A549 (cell line): ENCODE data around the gene ADAMTSL5. TPM values are rescaled to one million over a fixed set of nuclear protein-coding genes. Genes with fewer than 3 reads are reported as not detected.

Source experiments
- ATAC-seq, 2 experiments: fragments of 200-7000 bp in 1 of 2; fragments of >200 bp in 1 of 2; cut with Nextera tagmentation in 1 of 2; cut with Tn5 transposase in 1 of 2; 3 replicates each; pipeline versions ENCODE4 v1.8.0 to v1.9.1; 2018 to 2020; ENCODE audit warnings: mild to moderate bottlenecking in 1 of 2, moderate library complexity in 1 of 2
- CTCF ChIA-PET: fragments of 300-600 bp; sonication (Branson Sonifier 250); formaldehyde crosslinking; extraction: SDS; loops from one replicate; lab custom pipeline; 2021; ENCODE audit warnings: antibody characterized with exemption, inconsistent platforms; lab: Yijun Ruan, JAX
- POLR2A ChIA-PET: fragments of 350-600 bp; formaldehyde crosslinking; extraction: SDS; loops from one replicate; lab custom pipeline; 2021; ENCODE audit warnings: antibody characterized with exemption, inconsistent platforms; lab: Yijun Ruan, JAX
- DNase-seq, 2 experiments: peaks; one replicate each; pipeline versions ENCODE4 v3.0.0 to v3.0.0-alpha.2; 2011 to 2016; ENCODE audit warnings: low read depth in 1 of 2, low spot score in 1 of 2
- FAIRE-seq: peaks from 2 replicates; lab custom pipeline; 2011; peaks lifted over from hg19 to GRCh38; lab: Jason Lieb, UNC
- H3K27ac ChIP-seq, 2 experiments: fragments of >200 bp; sonication (Bioruptor Twin); formaldehyde crosslinking; 3 replicates each; pipeline ENCODE4 v1.5.1; 2016 to 2017
- H3K4me1 ChIP-seq: fragments of >200 bp; sonication (Bioruptor Twin); formaldehyde crosslinking; 3 replicates; pipeline ENCODE4 v1.6.1; 2016
- H3K4me2 ChIP-seq: fragments of >200 bp; sonication (Bioruptor Twin); formaldehyde crosslinking; 3 replicates; pipeline ENCODE4 v1.6.1; 2016
- H3K4me3 ChIP-seq: fragments of >200 bp; sonication (Bioruptor Twin); formaldehyde crosslinking; 3 replicates; pipeline ENCODE4 v1.5.1; 2016
- H3K9me3 ChIP-seq: fragments of >200 bp; sonication (Bioruptor Twin); formaldehyde crosslinking; 3 replicates; pipeline ENCODE4 v1.6.1; 2016
- CHD2 ChIP-seq: fragments of 150-350 bp; IDR thresholded peaks from 2 replicates; pipeline ENCODE4 v1.6.1; 2014; ENCODE audit warnings: low read length; ENCODE audit not compliant: partially characterized antibody
- EHMT2 ChIP-seq: fragments of 200-600 bp; sonication (generic); IDR thresholded peaks from 2 replicates; pipeline ENCODE4 v1.6.1; 2016; ENCODE audit warnings: antibody characterized with exemption, low read depth, mild to moderate bottlenecking, moderate library complexity
- FOSB ChIP-seq: fragments of 250-450 bp; sonication (Bioruptor Pico); IDR thresholded peaks from 2 replicates; pipeline ENCODE4 v1.5.0; 2020; ENCODE audit warnings: mild to moderate bottlenecking, moderate library complexity
- HES2 ChIP-seq: fragments of >200 bp; sonication (Bioruptor Twin); formaldehyde crosslinking; IDR thresholded peaks from 2 replicates; pipeline ENCODE4 v1.6.1; 2016
- HMGXB4 ChIP-seq: fragments of 250-450 bp; sonication (Bioruptor Pico); IDR thresholded peaks from 2 replicates; pipeline ENCODE4 v1.5.0; 2021; ENCODE audit warnings: mild to moderate bottlenecking, moderate library complexity, borderline replicate concordance
- HOXB5 ChIP-seq: fragments of 250-450 bp; sonication (Bioruptor Pico); IDR thresholded peaks from 2 replicates; pipeline ENCODE4 v1.5.0; 2020; ENCODE audit warnings: mild to moderate bottlenecking, moderate library complexity
- MAFK ChIP-seq: fragments of 450-650 bp; IDR thresholded peaks from 2 replicates; pipeline ENCODE4 v1.6.1; 2014; ENCODE audit not compliant: partially characterized antibody
- RCOR1 ChIP-seq: fragments of 150-350 bp; IDR thresholded peaks from 2 replicates; pipeline ENCODE4 v1.6.1; 2014; ENCODE audit warnings: antibody characterized with exemption, low read length, low read depth
- SMC3 ChIP-seq: fragments of >200 bp; sonication (Bioruptor Twin); formaldehyde crosslinking; IDR thresholded peaks from 3 replicates; pipeline ENCODE4 v1.6.1; 2018; ENCODE audit warnings: inconsistent platforms
- WGBS: methylation state at CpG from one replicate; pipeline ENCODE4 v1.1.6; 2017; ENCODE audit errors: missing lambda C conversion rate; 5-methylcytosine and 5-hydroxymethylcytosine counted together
- polyA plus RNA-seq, 4 experiments: library from polyadenylated mRNA; depleted of rRNA in 3 of 4; stranded (reverse); fragments of >200 nt; fragmentation: RNase III in 1 of 4; extraction: RNeasy Plus Mini Kit Qiagen cat#74134 plus additional on column Dnase treatment in 1 of 4; gene quantifications; 2 replicates in 3 of 4; 3 replicates in 1 of 4; pipeline ENCODE4 v1.2.3, GENCODE V29; 2011 to 2017

The ADAMTSL5 gene
- polyA plus RNA-seq, 2 of the 4 experiments (the other 2 are of a cell fraction): 1.4 to 3.0 TPM

GRCh38 chr19:1455336-1456120, 57.3 kb downstream of the ADAMTSL5 start:
- Histone ChIP-seq H3K4me1 (peaks cover 10% of the 10 kb centered on the region; the same call in 2 of the 3 replicates), H3K4me3 (no peak overlapping the region), H3K9me3 (no peaks in the 10 kb centered on the region), H3K27ac (no peak overlapping the region), H3K4me2 (peak overlapping the region; percentile 59)
- DNase-seq: peak; percentile 56 to 88
- FAIRE-seq: no peak
- POLR2A ChIA-PET: interaction anchor here (0.8 kb wide), 1 partner anchor 35 kb away, joined by 4 read pairs; the partner anchor contains the start of gene REEP6
- CTCF ChIA-PET: interaction anchor here (0.6 to 4.4 kb wide), 4 partner anchors 11 to 59 kb away, joined by 3 to 34 read pairs (median 7); no protein-coding TSS in a partner anchor
- peak; percentile 42 to 66; a peak in 5 of 6 replicates for ATAC-seq
- 33% methylated on average over 32 of the region's 42 CpGs for WGBS
- TF ChIP-seq EHMT2 (no peak), HOXB5 (CRISPR knock-in tag) (no peak), MAFK (no peak), HMGXB4 (CRISPR knock-in tag) (no peak), CHD2 (no peak), SMC3 (no peak), RCOR1 (no peak), FOSB (CRISPR knock-in tag) (no peak), HES2 (no peak)

Other genes starting within 250 kb of the ADAMTSL5 start
- 92.4 and 151 TPM in 2 replicates for gene CIRBP, start 243.7 kb downstream of the ADAMTSL5 start, polyA plus RNA-seq (2011; rRNA removed)
- 178 to 201 TPM (median 189 TPM) in 3 replicates for gene CIRBP, start 243.7 kb downstream of the ADAMTSL5 start, polyA plus RNA-seq (2017; fragmentation: RNase III; extraction: RNeasy Plus Mini Kit Qiagen cat#74134 plus additional on column Dnase treatment)
- 22.7 and 24.8 TPM in 2 replicates for gene FAM174C, start 237.5 kb downstream of the ADAMTSL5 start, polyA plus RNA-seq (2011; rRNA removed)
- 35.6 to 37.6 TPM (median 37.1 TPM) in 3 replicates for gene FAM174C, start 237.5 kb downstream of the ADAMTSL5 start, polyA plus RNA-seq (2017; fragmentation: RNase III; extraction: RNeasy Plus Mini Kit Qiagen cat#74134 plus additional on column Dnase treatment)
- 0.16 and 0.24 TPM in 2 replicates for gene EFNA2, start 227.1 kb downstream of the ADAMTSL5 start, polyA plus RNA-seq (2011; rRNA removed)
- 0.84 to 1.3 TPM (median 1.2 TPM) in 3 replicates for gene EFNA2, start 227.1 kb downstream of the ADAMTSL5 start, polyA plus RNA-seq (2017; fragmentation: RNase III; extraction: RNeasy Plus Mini Kit Qiagen cat#74134 plus additional on column Dnase treatment)
- 18.6 and 19.3 TPM in 2 replicates for gene NDUFS7, start 129.1 kb downstream of the ADAMTSL5 start, polyA plus RNA-seq (2011; rRNA removed)
- 68.4 to 72.8 TPM (median 68.9 TPM) in 3 replicates for gene NDUFS7, start 129.1 kb downstream of the ADAMTSL5 start, polyA plus RNA-seq (2017; fragmentation: RNase III; extraction: RNeasy Plus Mini Kit Qiagen cat#74134 plus additional on column Dnase treatment)
- 11.3 and 13.6 TPM in 2 replicates for gene GAMT, start 111.5 kb downstream of the ADAMTSL5 start, polyA plus RNA-seq (2011; rRNA removed)
- 24.7 to 26.0 TPM (median 25.7 TPM) in 3 replicates for gene GAMT, start 111.5 kb downstream of the ADAMTSL5 start, polyA plus RNA-seq (2017; fragmentation: RNase III; extraction: RNeasy Plus Mini Kit Qiagen cat#74134 plus additional on column Dnase treatment)
- gene DAZAP1, start 105.4 kb downstream of the ADAMTSL5 start, polyA plus RNA-seq (2011; rRNA removed): 47.8 and 58.9 TPM in 2 replicates
- 86.3 to 87.7 TPM (median 86.5 TPM) in 3 replicates for gene DAZAP1, start 105.4 kb downstream of the ADAMTSL5 start, polyA plus RNA-seq (2017; fragmentation: RNase III; extraction: RNeasy Plus Mini Kit Qiagen cat#74134 plus additional on column Dnase treatment)
- gene RPS15, start 74.6 kb downstream of the ADAMTSL5 start, polyA plus RNA-seq (2011; rRNA removed): 485 and 525 TPM in 2 replicates
- 1,370 to 1,458 TPM (median 1,378 TPM) in 3 replicates for gene RPS15, start 74.6 kb downstream of the ADAMTSL5 start, polyA plus RNA-seq (2017; fragmentation: RNase III; extraction: RNeasy Plus Mini Kit Qiagen cat#74134 plus additional on column Dnase treatment)
- 0.32 and 0.36 TPM in 2 replicates for gene APC2, start 62.9 kb downstream of the ADAMTSL5 start, polyA plus RNA-seq (2011; rRNA removed)
- gene APC2, start 62.9 kb downstream of the ADAMTSL5 start, polyA plus RNA-seq (2017; fragmentation: RNase III; extraction: RNeasy Plus Mini Kit Qiagen cat#74134 plus additional on column Dnase treatment): 1.3 to 1.6 TPM (median 1.6 TPM) in 3 replicates
- gene C19orf25, start 33.8 kb downstream of the ADAMTSL5 start, polyA plus RNA-seq (2011; rRNA removed): 6.5 and 8.2 TPM in 2 replicates
- gene C19orf25, start 33.8 kb downstream of the ADAMTSL5 start, polyA plus RNA-seq (2017; fragmentation: RNase III; extraction: RNeasy Plus Mini Kit Qiagen cat#74134 plus additional on column Dnase treatment): 17.1 to 20.7 TPM (median 18.9 TPM) in 3 replicates
- 0.76 and 1.0 TPM in 2 replicates for gene PCSK4, start 22.7 kb downstream of the ADAMTSL5 start, polyA plus RNA-seq (2011; rRNA removed)
- 1.2 to 3.7 TPM (median 2.1 TPM) in 3 replicates for gene PCSK4, start 22.7 kb downstream of the ADAMTSL5 start, polyA plus RNA-seq (2017; fragmentation: RNase III; extraction: RNeasy Plus Mini Kit Qiagen cat#74134 plus additional on column Dnase treatment)
- gene REEP6, start 21.8 kb downstream of the ADAMTSL5 start, polyA plus RNA-seq (2011; rRNA removed): 1.5 and 1.8 TPM in 2 replicates
- gene REEP6, start 21.8 kb downstream of the ADAMTSL5 start, polyA plus RNA-seq (2017; fragmentation: RNase III; extraction: RNeasy Plus Mini Kit Qiagen cat#74134 plus additional on column Dnase treatment): 3.6 to 4.8 TPM (median 4.3 TPM) in 3 replicates
- not detected in 2 replicates for gene PLK5, start 11.1 kb upstream of the ADAMTSL5 start, polyA plus RNA-seq (2011; rRNA removed)
- gene PLK5, start 11.1 kb upstream of the ADAMTSL5 start, polyA plus RNA-seq (2017; fragmentation: RNase III; extraction: RNeasy Plus Mini Kit Qiagen cat#74134 plus additional on column Dnase treatment): not detected in 3 replicates
- 1.4 and 2.1 TPM in 2 replicates for gene MEX3D, start 55.3 kb upstream of the ADAMTSL5 start, polyA plus RNA-seq (2011; rRNA removed)
- 6.6 to 7.5 TPM (median 7.1 TPM) in 3 replicates for gene MEX3D, start 55.3 kb upstream of the ADAMTSL5 start, polyA plus RNA-seq (2017; fragmentation: RNase III; extraction: RNeasy Plus Mini Kit Qiagen cat#74134 plus additional on column Dnase treatment)
- gene MBD3, start 79.8 kb upstream of the ADAMTSL5 start, polyA plus RNA-seq (2011; rRNA removed): 22.7 and 23.3 TPM in 2 replicates
- 35.1 to 41.4 TPM (median 39.2 TPM) in 3 replicates for gene MBD3, start 79.8 kb upstream of the ADAMTSL5 start, polyA plus RNA-seq (2017; fragmentation: RNase III; extraction: RNeasy Plus Mini Kit Qiagen cat#74134 plus additional on column Dnase treatment)
- 111 and 136 TPM in 2 replicates for gene UQCR11, start 92.4 kb upstream of the ADAMTSL5 start, polyA plus RNA-seq (2011; rRNA removed)
- gene UQCR11, start 92.4 kb upstream of the ADAMTSL5 start, polyA plus RNA-seq (2017; fragmentation: RNase III; extraction: RNeasy Plus Mini Kit Qiagen cat#74134 plus additional on column Dnase treatment): 152 to 167 TPM (median 159 TPM) in 3 replicates
- 21.3 and 25.6 TPM in 2 replicates for gene TCF3, start 139.6 kb upstream of the ADAMTSL5 start, polyA plus RNA-seq (2011; rRNA removed)
- 49.5 to 55.9 TPM (median 52.6 TPM) in 3 replicates for gene TCF3, start 139.6 kb upstream of the ADAMTSL5 start, polyA plus RNA-seq (2017; fragmentation: RNase III; extraction: RNeasy Plus Mini Kit Qiagen cat#74134 plus additional on column Dnase treatment)
- not detected in 2 replicates for gene ONECUT3, start 240.5 kb upstream of the ADAMTSL5 start, polyA plus RNA-seq (2011; rRNA removed)
- 0.01 TPM in 1 of 3 replicates, not detected in the others for gene ONECUT3, start 240.5 kb upstream of the ADAMTSL5 start, polyA plus RNA-seq (2017; fragmentation: RNase III; extraction: RNeasy Plus Mini Kit Qiagen cat#74134 plus additional on column Dnase treatment)